ENCODE measurements around the gene CMTM6.

GRCh38 chr3:32432045-32432710, 70.5 kb downstream of the CMTM6 start:
- TF ChIP-seq POLR2A (IDR thresholded peaks at IDR 0.05) (no peak), CTCF (IDR thresholded peaks at IDR 0.05) (no peak)
